ENCODE data around the gene FHIP1A.

Gene FHIP1A

GRCh38 chr4:151420250-151420807, 11.4 kb downstream of the FHIP1A start:
- DNase-seq (ENCODE audit: low read depth in 1 of 2, low spot score in 1 of 2) = peak; percentile 1 to 7
- H3K27ac ChIP-seq (replicated peaks) = no peak overlapping the region

DNA sequence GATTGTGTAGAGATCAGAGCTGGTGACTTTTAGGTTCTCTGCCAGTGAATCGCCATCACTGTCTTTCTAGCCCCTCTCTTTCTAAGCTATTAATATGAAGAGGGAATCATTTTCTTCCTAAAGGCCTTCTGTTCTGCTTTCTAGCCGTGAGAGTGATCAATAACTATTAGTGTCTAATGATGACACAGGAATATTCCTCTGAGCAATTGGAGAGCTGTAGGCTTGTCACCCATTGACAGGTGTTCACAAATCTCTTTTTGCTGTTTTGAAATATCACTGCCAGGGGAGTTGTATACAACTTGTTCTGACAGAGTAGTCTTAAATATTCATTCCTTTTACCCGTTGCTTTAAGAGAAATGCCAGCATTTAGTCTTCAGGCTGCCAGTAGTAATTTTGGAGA, 13.9 kb downstream of the FHIP1A start:
- DNase-seq (ENCODE audit: low read depth in 1 of 2, low spot score in 1 of 2) = no peak
- H3K27ac ChIP-seq (replicated peaks) = no peak overlapping the region
- no peak for TF ChIP-seq GABPA (IDR thresholded peaks at IDR 0.05; ENCODE audit: low read depth)
- TF ChIP-seq, protein P1, sequence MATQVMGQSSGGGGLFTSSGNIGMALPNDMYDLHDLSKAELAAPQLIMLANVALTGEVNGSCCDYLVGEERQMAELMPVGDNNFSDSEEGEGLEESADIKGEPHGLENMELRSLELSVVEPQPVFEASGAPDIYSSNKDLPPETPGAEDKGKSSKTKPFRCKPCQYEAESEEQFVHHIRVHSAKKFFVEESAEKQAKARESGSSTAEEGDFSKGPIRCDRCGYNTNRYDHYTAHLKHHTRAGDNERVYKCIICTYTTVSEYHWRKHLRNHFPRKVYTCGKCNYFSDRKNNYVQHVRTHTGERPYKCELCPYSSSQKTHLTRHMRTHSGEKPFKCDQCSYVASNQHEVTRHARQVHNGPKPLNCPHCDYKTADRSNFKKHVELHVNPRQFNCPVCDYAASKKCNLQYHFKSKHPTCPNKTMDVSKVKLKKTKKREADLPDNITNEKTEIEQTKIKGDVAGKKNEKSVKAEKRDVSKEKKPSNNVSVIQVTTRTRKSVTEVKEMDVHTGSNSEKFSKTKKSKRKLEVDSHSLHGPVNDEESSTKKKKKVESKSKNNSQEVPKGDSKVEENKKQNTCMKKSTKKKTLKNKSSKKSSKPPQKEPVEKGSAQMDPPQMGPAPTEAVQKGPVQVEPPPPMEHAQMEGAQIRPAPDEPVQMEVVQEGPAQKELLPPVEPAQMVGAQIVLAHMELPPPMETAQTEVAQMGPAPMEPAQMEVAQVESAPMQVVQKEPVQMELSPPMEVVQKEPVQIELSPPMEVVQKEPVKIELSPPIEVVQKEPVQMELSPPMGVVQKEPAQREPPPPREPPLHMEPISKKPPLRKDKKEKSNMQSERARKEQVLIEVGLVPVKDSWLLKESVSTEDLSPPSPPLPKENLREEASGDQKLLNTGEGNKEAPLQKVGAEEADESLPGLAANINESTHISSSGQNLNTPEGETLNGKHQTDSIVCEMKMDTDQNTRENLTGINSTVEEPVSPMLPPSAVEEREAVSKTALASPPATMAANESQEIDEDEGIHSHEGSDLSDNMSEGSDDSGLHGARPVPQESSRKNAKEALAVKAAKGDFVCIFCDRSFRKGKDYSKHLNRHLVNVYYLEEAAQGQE (IDR thresholded peaks at IDR 0.05; ENCODE audit: insufficient replicate concordance, low read depth) = no peak
- TF ChIP-seq, protein P2, sequence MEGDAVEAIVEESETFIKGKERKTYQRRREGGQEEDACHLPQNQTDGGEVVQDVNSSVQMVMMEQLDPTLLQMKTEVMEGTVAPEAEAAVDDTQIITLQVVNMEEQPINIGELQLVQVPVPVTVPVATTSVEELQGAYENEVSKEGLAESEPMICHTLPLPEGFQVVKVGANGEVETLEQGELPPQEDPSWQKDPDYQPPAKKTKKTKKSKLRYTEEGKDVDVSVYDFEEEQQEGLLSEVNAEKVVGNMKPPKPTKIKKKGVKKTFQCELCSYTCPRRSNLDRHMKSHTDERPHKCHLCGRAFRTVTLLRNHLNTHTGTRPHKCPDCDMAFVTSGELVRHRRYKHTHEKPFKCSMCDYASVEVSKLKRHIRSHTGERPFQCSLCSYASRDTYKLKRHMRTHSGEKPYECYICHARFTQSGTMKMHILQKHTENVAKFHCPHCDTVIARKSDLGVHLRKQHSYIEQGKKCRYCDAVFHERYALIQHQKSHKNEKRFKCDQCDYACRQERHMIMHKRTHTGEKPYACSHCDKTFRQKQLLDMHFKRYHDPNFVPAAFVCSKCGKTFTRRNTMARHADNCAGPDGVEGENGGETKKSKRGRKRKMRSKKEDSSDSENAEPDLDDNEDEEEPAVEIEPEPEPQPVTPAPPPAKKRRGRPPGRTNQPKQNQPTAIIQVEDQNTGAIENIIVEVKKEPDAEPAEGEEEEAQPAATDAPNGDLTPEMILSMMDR (IDR thresholded peaks at IDR 0.05; ENCODE audit: insufficient read depth, low read length) = no peak
- TF ChIP-seq SPI1 (IDR thresholded peaks at IDR 0.05; ENCODE audit: borderline replicate concordance, low read depth) = no peak
- no peak for TF ChIP-seq POLR2AphosphoS5 (IDR thresholded peaks at IDR 0.05; ENCODE audit: low read depth)
- H3K4me3 ChIP-seq (replicated peaks; ENCODE audit: insufficient read depth, low read length) = no peak overlapping the region
- no peaks in the 10 kb centered on the region for H3K27me3 ChIP-seq (ENCODE audit: insufficient read depth, poor library complexity, severe bottlenecking)

More at GRCh38 chr4:151420250-151420807, 11.4 kb downstream of the FHIP1A start:
- TF ChIP-seq, protein P2 (IDR thresholded peaks at IDR 0.05; ENCODE audit: insufficient read depth, low read length) = no peak
- TF ChIP-seq SPI1 (IDR thresholded peaks at IDR 0.05; ENCODE audit: borderline replicate concordance, low read depth) = peak; percentile 75
- no peak overlapping the region for H3K4me3 ChIP-seq (replicated peaks; ENCODE audit: insufficient read depth, low read length)
- no peaks in the 10 kb centered on the region for H3K27me3 ChIP-seq (ENCODE audit: insufficient read depth, poor library complexity, severe bottlenecking)

GRCh38 chr4:151426513-151426912, 17.5 kb downstream of the FHIP1A start:
- TF ChIP-seq GABPA (IDR thresholded peaks at IDR 0.05; ENCODE audit: low read depth) (no peak), POLR2AphosphoS5 (IDR thresholded peaks at IDR 0.05; ENCODE audit: low read depth) (no peak)
- TF ChIP-seq, protein P2 (IDR thresholded peaks at IDR 0.05; ENCODE audit: insufficient read depth, low read length) = no peak
- Histone ChIP-seq H3K4me3 (replicated peaks; ENCODE audit: insufficient read depth, low read length) (no peak overlapping the region), H3K27me3 (ENCODE audit: insufficient read depth, poor library complexity, severe bottlenecking) (peaks cover 2% of the 10 kb centered on the region), H3K27ac (replicated peaks) (no peak overlapping the region)
- DNase-seq (ENCODE audit: low read depth in 1 of 2, low spot score in 1 of 2) = no peak

- no peak for DNase-seq (ENCODE audit: low read depth in 1 of 2, low spot score in 1 of 2)
- no peak overlapping the region for H3K4me3 ChIP-seq (replicated peaks; ENCODE audit: insufficient read depth, low read length)
- no peak overlapping the region for H3K27ac ChIP-seq (replicated peaks)
- TF ChIP-seq, protein P1 (IDR thresholded peaks at IDR 0.05; ENCODE audit: insufficient replicate concordance, low read depth) = no peak
- TF ChIP-seq SPI1 (IDR thresholded peaks at IDR 0.05; ENCODE audit: borderline replicate concordance, low read depth) = no peak
- TF ChIP-seq GABPA (IDR thresholded peaks at IDR 0.05; ENCODE audit: low read depth) = no peak
- TF ChIP-seq, protein P2 (IDR thresholded peaks at IDR 0.05; ENCODE audit: insufficient read depth, low read length) = no peak
- TF ChIP-seq POLR2AphosphoS5 (IDR thresholded peaks at IDR 0.05; ENCODE audit: low read depth) = no peak
- H3K27me3 ChIP-seq (ENCODE audit: insufficient read depth, poor library complexity, severe bottlenecking) = peaks cover 2% of the 10 kb centered on the region
These were observed 18.3 kb downstream of the FHIP1A start for GRCh38 chr4:151427266-151427665.

Data from HL-60 (cell line).